Measurements from ENCODE around the gene SCARF2. TPM values are rescaled to one million over a fixed set of nuclear protein-coding genes. Genes with fewer than 3 reads are reported as not detected.
A peak's percentile ranks its signal among the peaks of the same experiment; 100 is the strongest.

Gene SCARF2
- total and polyA plus RNA-seq, 2 of the 13 experiments (the other 11 are each of a cell fraction or from before 2014, with no cell fraction given), result 3.3 to 6.2 TPM

- ATAC-seq (no peak), DNase-seq (ENCODE audit: low spot score) (no peak), FAIRE-seq (no peak)
- H3K79me2 ChIP-seq (ENCODE audit: insufficient read depth, low read length), result no peaks in the 10 kb centered on the region
- H3K4me1 ChIP-seq (ENCODE audit: insufficient read depth, low read length), result peaks cover 24% of the 10 kb centered on the region
- in situ Hi-C loops (cut with HindIII; ENCODE audit: extremely low pct_ligation_motif_present, low pct_unique_long_range_greater_than_20kb) (no loop called here), intact Hi-C loops (cut with micrococcal nuclease; ENCODE audit: unreplicated experiment) (loop anchor here (10.0 kb wide), 1 partner anchor 69 kb away; the partner anchor contains the start of gene KLHL22)
- no peak overlapping the region for H3K4me2 ChIP-seq (ENCODE audit: low read depth, low read length)
- no TSS peak for BruUV-seq (replicated peaks)
- WGBS (ENCODE audit: low lambda C conversion rate), result 87% methylated on average over 4 of the region's 12 CpGs
- ChIA-PET CTCF (ENCODE audit: low intra/inter-chr PET ratio, low total read pairs) (no interaction called here), POLR2A (no interaction called here)
- H3K9me3 ChIP-seq (ENCODE audit: low read length), result no peaks in the 10 kb centered on the region
- TF ChIP-seq ZNF644 (CRISPR knock-in tag; IDR thresholded peaks at IDR 0.05; ENCODE audit: low read depth) (no peak), HNRNPL (IDR thresholded peaks at IDR 0.05; ENCODE audit: low read depth, low read length) (peak; percentile 77), BRCA1 (CRISPR knock-in tag; IDR thresholded peaks at IDR 0.05) (no peak), ZNF343 (CRISPR knock-in tag; IDR thresholded peaks at IDR 0.05) (no peak), PITX1 (CRISPR knock-in tag; IDR thresholded peaks at IDR 0.05) (no peak), RFXAP (CRISPR knock-in tag; IDR thresholded peaks at IDR 0.05; ENCODE audit: borderline replicate concordance) (no peak)
- TF ChIP-seq, protein P1, sequence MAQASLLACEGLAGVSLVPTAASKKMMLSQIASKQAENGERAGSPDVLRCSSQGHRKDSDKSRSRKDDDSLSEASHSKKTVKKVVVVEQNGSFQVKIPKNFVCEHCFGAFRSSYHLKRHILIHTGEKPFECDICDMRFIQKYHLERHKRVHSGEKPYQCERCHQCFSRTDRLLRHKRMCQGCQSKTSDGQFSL (CRISPR knock-in tag; IDR thresholded peaks at IDR 0.05), result no peak
- H3K4me3 ChIP-seq (replicated peaks in 1 of 3; ENCODE audit: insufficient read depth in 1 of 3, low read depth in 2 of 3, low read length in 3 of 3), result no peak overlapping the region
- peaks cover 9 to 13% of the 10 kb centered on the region in 2 experiments; a peak in 4 of 5 replicates for H3K36me3 ChIP-seq (replicated peaks in 1 of 2; ENCODE audit: control insufficient read depth in 1 of 2, insufficient read depth in 2 of 2, low read length in 2 of 2)
- no peak overlapping the region for H3K9ac ChIP-seq (ENCODE audit: insufficient read depth, low read depth, low read length)
- H3K27ac ChIP-seq (ENCODE audit: extremely low read length, insufficient read depth, low read length), result no peak overlapping the region
- no peak overlapping the region for H2AFZ ChIP-seq (ENCODE audit: low read length)
- H4K20me1 ChIP-seq (ENCODE audit: insufficient read depth, low read length), result no peaks in the 10 kb centered on the region
- H3K27me3 ChIP-seq (ENCODE audit: control insufficient read depth in 1 of 2, insufficient read depth in 2 of 2, low read length in 2 of 2), result no peaks in the 10 kb centered on the region
These were observed 11.4 kb downstream of the SCARF2 start for GRCh38 chr22:20426259-20426615.

GRCh38 chr22:20425566-20426258, 11.9 kb downstream of the SCARF2 start:
- no peak for TF ChIP-seq HNF4A (CRISPR knock-in tag; IDR thresholded peaks at IDR 0.05)
- Histone ChIP-seq H4K20me1 (ENCODE audit: insufficient read depth, low read length) (no peaks in the 10 kb centered on the region), H3K4me1 (ENCODE audit: insufficient read depth, low read length) (peaks cover 29% of the 10 kb centered on the region), H3K4me3 (replicated peaks in 1 of 3; ENCODE audit: insufficient read depth in 1 of 3, low read depth in 2 of 3, low read length in 3 of 3) (no peak overlapping the region), H3K36me3 (replicated peaks in 1 of 2; ENCODE audit: control insufficient read depth in 1 of 2, insufficient read depth in 2 of 2, low read length in 2 of 2) (peaks cover 9 to 13% of the 10 kb centered on the region in 2 experiments; a peak in 4 of 5 replicates), H3K9ac (ENCODE audit: insufficient read depth, low read depth, low read length) (no peak overlapping the region), H3K79me2 (ENCODE audit: insufficient read depth, low read length) (no peaks in the 10 kb centered on the region), H3K4me2 (ENCODE audit: low read depth, low read length) (no peak overlapping the region), H3K9me3 (ENCODE audit: low read length) (no peaks in the 10 kb centered on the region), H3K27me3 (ENCODE audit: control insufficient read depth in 1 of 2, insufficient read depth in 2 of 2, low read length in 2 of 2) (no peaks in the 10 kb centered on the region), H3K27ac (ENCODE audit: extremely low read length, insufficient read depth, low read length) (no peak overlapping the region), H2AFZ (ENCODE audit: low read length) (no peak overlapping the region)
- ATAC-seq (no peak), DNase-seq (ENCODE audit: low spot score) (no peak), FAIRE-seq (no peak)
- ChIA-PET CTCF (ENCODE audit: low intra/inter-chr PET ratio, low total read pairs) (no interaction called here), POLR2A (no interaction called here)
- intact Hi-C loops (cut with micrococcal nuclease; ENCODE audit: unreplicated experiment), result loop anchor here (10.0 kb wide), 1 partner anchor 69 kb away; the partner anchor contains the start of gene KLHL22
- WGBS (ENCODE audit: low lambda C conversion rate), result 99% methylated on average over 48 of the region's 96 CpGs
- in situ Hi-C loops (cut with HindIII; ENCODE audit: extremely low pct_ligation_motif_present, low pct_unique_long_range_greater_than_20kb), result no loop called here
- no TSS peak for BruUV-seq (replicated peaks)

Measured in HepG2 (cell line).